Activated CD8-positive, alpha-beta T cell treated with anti-CD3 and anti-CD28 coated beads for 36 hours (primary cell): ENCODE data around the gene NECAB2. TPM values are rescaled to one million over a fixed set of nuclear protein-coding genes. Genes with fewer than 3 reads are reported as not detected.

Source experiments
- ATAC-seq: fragments of 200-7000 bp; cut with Tn5 transposase; one replicate; pipeline ENCODE4 v1.10.0; 2021; ENCODE audit warnings: mild to moderate bottlenecking, moderate library complexity
- CTCF ChIA-PET: fragments of 350-600 bp; sonication (Branson Sonifier 250); formaldehyde crosslinking; loops from one replicate; lab custom pipeline; 2021; ENCODE audit warnings: antibody characterized with exemption; lab: Charles Lee
- POLR2A ChIA-PET: fragments of 350-600 bp; sonication (Branson Sonifier 250); formaldehyde crosslinking; loops from one replicate; lab custom pipeline; 2021; ENCODE audit warnings: antibody characterized with exemption; lab: Charles Lee
- DNase-seq: peaks from one replicate; pipeline ENCODE4 v3.0.0-alpha.2; 2020
- H3K27ac Mint-ChIP-seq: one replicate; pipeline ENCODE4 v1.8.0; 2021; ENCODE audit warnings: mild to moderate bottlenecking, mixed read lengths
- H3K27me3 Mint-ChIP-seq: one replicate; pipeline ENCODE4 v1.8.0; 2021; ENCODE audit warnings: mixed read lengths
- H3K36me3 Mint-ChIP-seq: one replicate; pipeline ENCODE4 v1.8.0; 2021; ENCODE audit warnings: low read depth, mixed read lengths
- H3K4me1 Mint-ChIP-seq: one replicate; pipeline ENCODE4 v1.8.0; 2021; ENCODE audit warnings: low read depth, mixed read lengths
- H3K4me3 Mint-ChIP-seq: one replicate; pipeline ENCODE4 v1.8.0; 2021; ENCODE audit warnings: mild to moderate bottlenecking, moderate library complexity, mixed read lengths
- H3K9me3 Mint-ChIP-seq: one replicate; pipeline ENCODE4 v1.8.0; 2021; ENCODE audit warnings: mixed read lengths
- CTCF ChIP-seq: fragments of 200-600 bp; IDR thresholded peaks from one replicate; pipeline ENCODE4 v1.8.0; 2022; ENCODE audit warnings: antibody characterized with exemption, mild to moderate bottlenecking
- intact Hi-C: fragments of 100-400 bp; cut with micrococcal nuclease; formaldehyde crosslinking; loops from one replicate; pipeline ENCODE4 v1.10.0; 2022
- total RNA-seq, 2 experiments: library from RNA; stranded (reverse); gene quantifications; one replicate each; pipeline ENCODE4 v1.2.3, GENCODE V29; 2021

NECAB2 gene
- total RNA-seq, 2 experiments from 2014 or later = not detected

- CTCF ChIA-PET = interaction anchor here (0.8 kb wide), 1 partner anchor 136 kb away, joined by 4 read pairs; no protein-coding TSS in a partner anchor
- H3K4me3 Mint-ChIP-seq = no peak overlapping the region
- H3K4me1 Mint-ChIP-seq = peaks cover 2% of the 10 kb centered on the region
- ATAC-seq (no peak), DNase-seq (no peak)
- H3K27ac Mint-ChIP-seq = no peak overlapping the region
- no peak for TF ChIP-seq CTCF
- POLR2A ChIA-PET = no interaction called here
- intact Hi-C loops = no loop called here
- no peaks in the 10 kb centered on the region for H3K36me3 Mint-ChIP-seq
- no peaks in the 10 kb centered on the region for H3K9me3 Mint-ChIP-seq
- no peaks in the 10 kb centered on the region for H3K27me3 Mint-ChIP-seq
Observed at GRCh38 chr16:83929811-83930555, 38.1 kb upstream of the NECAB2 start.

- H3K27me3 Mint-ChIP-seq = no peaks in the 10 kb centered on the region
- H3K4me1 Mint-ChIP-seq = peaks cover 2% of the 10 kb centered on the region
- intact Hi-C loops = no loop called here
- ChIA-PET CTCF (no interaction called here), POLR2A (no interaction called here)
- ATAC-seq (no peak), DNase-seq (no peak)
- no peak for TF ChIP-seq CTCF
- H3K9me3 Mint-ChIP-seq = no peaks in the 10 kb centered on the region
- H3K36me3 Mint-ChIP-seq = no peaks in the 10 kb centered on the region
- no peak overlapping the region for H3K4me3 Mint-ChIP-seq
- no peak overlapping the region for H3K27ac Mint-ChIP-seq
Observed at GRCh38 chr16:83930730-83931500, 37.1 kb upstream of the NECAB2 start.

- intact Hi-C loops = no loop called here
- TF ChIP-seq CTCF = no peak
- Mint-ChIP-seq H3K27ac (no peak overlapping the region), H3K9me3 (no peaks in the 10 kb centered on the region), H3K27me3 (no peaks in the 10 kb centered on the region), H3K4me3 (no peak overlapping the region), H3K36me3 (no peaks in the 10 kb centered on the region), H3K4me1 (peaks cover under 1% of the 10 kb centered on the region)
- DNase-seq (no peak), ATAC-seq (no peak)
- POLR2A ChIA-PET = no interaction called here
- CTCF ChIA-PET = interaction anchor here (1.4 kb wide), 1 partner anchor 25 kb away, joined by 4 read pairs; no protein-coding TSS in a partner anchor
Observed at GRCh38 chr16:83931556-83931955, 36.5 kb upstream of the NECAB2 start.

- Mint-ChIP-seq H3K27me3 (no peaks in the 10 kb centered on the region), H3K36me3 (no peaks in the 10 kb centered on the region), H3K27ac (no peak overlapping the region), H3K4me1 (no peaks in the 10 kb centered on the region), H3K9me3 (no peaks in the 10 kb centered on the region), H3K4me3 (no peak overlapping the region)
- intact Hi-C loops = no loop called here
- ATAC-seq (no peak), DNase-seq (no peak)
- POLR2A ChIA-PET = no interaction called here
- CTCF ChIA-PET = interaction anchor here (1.4 kb wide), 1 partner anchor 24 kb away, joined by 4 read pairs; no protein-coding TSS in a partner anchor
- no peak for TF ChIP-seq CTCF
Observed at GRCh38 chr16:83932304-83932703, 35.7 kb upstream of the NECAB2 start.
